ENCODE results near the gene ADSL.

GRCh38 chr22:40411506-40411861, 65.2 kb downstream of the ADSL start:
- TF ChIP-seq CTCF (IDR thresholded peaks at IDR 0.05) (no peak), POLR2AphosphoS5 (IDR thresholded peaks at IDR 0.05; ENCODE audit: low read depth, low read length) (no peak), EZH2phosphoT487 (IDR thresholded peaks at IDR 0.05; ENCODE audit: borderline replicate concordance, low read depth) (no peak), EP300 (IDR thresholded peaks at IDR 0.05; ENCODE audit: borderline replicate concordance in 1 of 2, low read depth in 1 of 2, low read length in 1 of 2) (no peak)

Measured in SK-N-SH (cell line).